MM.1S (cell line): ENCODE results near the gene NTF3.

Experiments
- DNase-seq: peaks from one replicate; pipeline ENCODE4 v3.0.0-alpha.2; 2015
- H2AFZ ChIP-seq: fragments of 300-600 bp; sonication (generic); 2 replicates; pipeline ENCODE4 v1.6.0; 2016; ENCODE audit warnings: antibody characterized with exemption, low read length
- H3F3A ChIP-seq: fragments of 300-600 bp; sonication (generic); 2 replicates; pipeline ENCODE4 v1.6.1; 2016; ENCODE audit warnings: mild to moderate bottlenecking, antibody characterized with exemption, low read length, moderate library complexity, mixed read lengths; ENCODE audit not compliant: insufficient read depth
- H3K27ac ChIP-seq: fragments of 300-600 bp; sonication (generic); 2 replicates; pipeline ENCODE4 v1.5.1; 2016; ENCODE audit warnings: mild to moderate bottlenecking, low read length
- H3K27me3 ChIP-seq: fragments of 300-600 bp; sonication (generic); replicated peaks from 2 replicates; pipeline ENCODE4 v1.6.0; 2016; ENCODE audit warnings: low read length; ENCODE audit not compliant: insufficient read depth
- H3K36me3 ChIP-seq: fragments of 300-600 bp; sonication (generic); replicated peaks from 2 replicates; pipeline ENCODE4 v1.6.1; 2016; ENCODE audit warnings: mild to moderate bottlenecking, low read length, mixed read lengths; ENCODE audit not compliant: insufficient read depth
- H3K4me1 ChIP-seq: fragments of 300-600 bp; sonication (generic); 2 replicates; pipeline ENCODE4 v1.6.1; 2016; ENCODE audit warnings: low read length, mixed read lengths
- H3K4me2 ChIP-seq: fragments of 300-600 bp; sonication (generic); 2 replicates; pipeline ENCODE4 v1.6.0; 2016; ENCODE audit warnings: low read depth, low read length
- H3K4me3 ChIP-seq: fragments of 300-600 bp; sonication (generic); 2 replicates; pipeline ENCODE4 v1.5.1; 2016; ENCODE audit warnings: low read length, mixed read lengths
- H3K79me2 ChIP-seq: fragments of 300-600 bp; sonication (generic); 2 replicates; pipeline ENCODE4 v1.6.1; 2016; ENCODE audit warnings: mixed run types, low read length, mixed read lengths
- H3K9ac ChIP-seq: fragments of 300-600 bp; sonication (generic); 2 replicates; pipeline ENCODE4 v1.6.1; 2016; ENCODE audit warnings: low read length, mixed read lengths
- H3K9me2 ChIP-seq: fragments of 300-600 bp; sonication (generic); replicated peaks from 2 replicates; pipeline ENCODE4 v1.6.1; 2016; ENCODE audit warnings: mild to moderate bottlenecking, low read length, mixed read lengths; ENCODE audit not compliant: insufficient read depth
- H3K9me3 ChIP-seq: fragments of 300-600 bp; sonication (generic); replicated peaks from 2 replicates; pipeline ENCODE4 v1.6.1; 2016; ENCODE audit warnings: mild to moderate bottlenecking, low read length, mixed read lengths; ENCODE audit not compliant: insufficient read depth
- H4K20me1 ChIP-seq: fragments of 300-600 bp; sonication (generic); 2 replicates; pipeline ENCODE4 v1.6.1; 2016; ENCODE audit warnings: mild to moderate bottlenecking, low read length, moderate library complexity, mixed read lengths; ENCODE audit not compliant: insufficient read depth
- CTCF ChIP-seq: fragments of 300-600 bp; sonication (generic); IDR thresholded peaks from 2 replicates; pipeline ENCODE4 v1.5.1; 2016; ENCODE audit warnings: antibody characterized with exemption, low read length, mixed read lengths
- EZH2 ChIP-seq: fragments of 300-600 bp; sonication (generic); optimal IDR thresholded peaks from 2 replicates; pipeline ENCODE3; 2017; ENCODE audit warnings: low read depth, mild to moderate bottlenecking, antibody characterized with exemption, low read length, mixed read lengths
- EZH2phosphoT487 ChIP-seq: fragments of 300-600 bp; sonication (generic); IDR thresholded peaks from 2 replicates; pipeline ENCODE4 v1.6.1; 2018; ENCODE audit warnings: antibody characterized with exemption, low read length

Gene NTF3

GRCh38 chr12:5409619-5410018 is 22.3 kb upstream of the NTF3 start:
- no peak overlapping the region for H3K27ac ChIP-seq
- no peaks in the 10 kb centered on the region for H3K36me3 ChIP-seq
- no peak overlapping the region for H3K4me2 ChIP-seq
- H3F3A ChIP-seq, result no peaks in the 10 kb centered on the region
- H3K9ac ChIP-seq, result no peak overlapping the region
- no peak for DNase-seq
- H3K9me3 ChIP-seq, result no peaks in the 10 kb centered on the region
- no peaks in the 10 kb centered on the region for H4K20me1 ChIP-seq
- TF ChIP-seq EZH2 (no peak), CTCF (no peak), EZH2phosphoT487 (no peak)
- H2AFZ ChIP-seq, result no peak overlapping the region
- H3K9me2 ChIP-seq, result no peaks in the 10 kb centered on the region
- H3K27me3 ChIP-seq, result no peaks in the 10 kb centered on the region
- no peaks in the 10 kb centered on the region for H3K4me1 ChIP-seq
- no peaks in the 10 kb centered on the region for H3K79me2 ChIP-seq
- H3K4me3 ChIP-seq, result no peak overlapping the region

- Histone ChIP-seq H3K27ac (no peak overlapping the region), H3K27me3 (no peaks in the 10 kb centered on the region)
- TF ChIP-seq EZH2 (no peak), EZH2phosphoT487 (no peak), CTCF (no peak)
Measured at GRCh38 chr12:5416571-5416970, 15.3 kb upstream of the NTF3 start.

GRCh38 chr12:5417500-5417899 is 14.4 kb upstream of the NTF3 start:
- H4K20me1 ChIP-seq, result no peaks in the 10 kb centered on the region
- no peak overlapping the region for H3K4me2 ChIP-seq
- TF ChIP-seq CTCF (no peak), EZH2 (no peak), EZH2phosphoT487 (no peak)
- no peak overlapping the region for H3K9ac ChIP-seq
- no peaks in the 10 kb centered on the region for H3F3A ChIP-seq
- no peak for DNase-seq
- no peaks in the 10 kb centered on the region for H3K9me3 ChIP-seq
- no peak overlapping the region for H3K27ac ChIP-seq
- H3K27me3 ChIP-seq, result no peaks in the 10 kb centered on the region
- no peak overlapping the region for H2AFZ ChIP-seq
- H3K36me3 ChIP-seq, result no peaks in the 10 kb centered on the region
- H3K79me2 ChIP-seq, result no peaks in the 10 kb centered on the region
- no peaks in the 10 kb centered on the region for H3K4me1 ChIP-seq
- no peaks in the 10 kb centered on the region for H3K9me2 ChIP-seq
- no peak overlapping the region for H3K4me3 ChIP-seq

More at GRCh38 chr12:5416571-5416970, 15.3 kb upstream of the NTF3 start:
- no peak overlapping the region for H3K4me2 ChIP-seq
- H3K9me2 ChIP-seq, result no peaks in the 10 kb centered on the region
- no peak overlapping the region for H3K4me3 ChIP-seq
- no peaks in the 10 kb centered on the region for H3K9me3 ChIP-seq
- H3K36me3 ChIP-seq, result no peaks in the 10 kb centered on the region
- H3K9ac ChIP-seq, result no peak overlapping the region
- no peak overlapping the region for H2AFZ ChIP-seq
- DNase-seq, result no peak
- H3K4me1 ChIP-seq, result no peaks in the 10 kb centered on the region
- H3F3A ChIP-seq, result no peaks in the 10 kb centered on the region
- no peaks in the 10 kb centered on the region for H4K20me1 ChIP-seq
- H3K79me2 ChIP-seq, result no peaks in the 10 kb centered on the region
